HG03460 (cell line): ENCODE data around the gene KRTAP10-5.

Experiments used
- ATAC-seq: cut with Tn5 transposase; IDR thresholded peaks from one replicate; pipeline ENCODE4 v1.9.1; 2021; ENCODE audit not compliant: unreplicated experiment

KRTAP10-5 gene

DNA sequence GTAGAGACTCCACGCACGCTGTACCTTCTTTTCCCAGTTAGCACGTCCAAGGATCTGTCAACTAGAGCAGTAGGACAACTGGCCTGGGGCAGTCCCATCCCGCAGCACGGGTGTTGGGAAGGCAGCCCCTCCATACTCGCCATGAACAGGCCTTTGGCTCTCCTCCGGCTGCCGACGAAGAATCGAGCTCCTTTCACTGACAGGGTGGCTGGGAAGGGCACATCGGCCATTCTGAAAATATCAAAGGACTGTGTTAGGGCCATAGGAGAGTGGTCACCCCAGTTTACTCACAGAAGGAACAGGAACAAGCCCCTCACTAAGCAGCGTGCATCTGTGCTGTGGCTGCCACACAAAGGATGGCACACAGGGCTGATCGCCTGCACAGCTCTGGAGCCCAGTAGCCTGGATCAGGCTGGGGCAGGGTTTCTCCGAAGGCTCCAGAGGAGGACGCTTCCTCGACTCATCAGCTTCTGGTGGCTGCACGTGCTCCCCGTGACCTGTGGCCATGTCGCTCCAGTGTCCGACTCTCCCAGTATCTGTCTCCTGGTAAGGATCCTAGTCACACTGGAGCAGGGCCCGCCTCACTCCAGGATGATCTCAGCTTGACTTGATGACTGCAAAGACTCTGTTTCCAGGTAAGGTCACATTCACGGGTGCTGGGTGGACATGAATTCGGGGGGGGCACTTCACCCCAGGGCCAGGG is 49.4 kb downstream of the KRTAP10-5 start:
- ATAC-seq: no peak

DNA sequence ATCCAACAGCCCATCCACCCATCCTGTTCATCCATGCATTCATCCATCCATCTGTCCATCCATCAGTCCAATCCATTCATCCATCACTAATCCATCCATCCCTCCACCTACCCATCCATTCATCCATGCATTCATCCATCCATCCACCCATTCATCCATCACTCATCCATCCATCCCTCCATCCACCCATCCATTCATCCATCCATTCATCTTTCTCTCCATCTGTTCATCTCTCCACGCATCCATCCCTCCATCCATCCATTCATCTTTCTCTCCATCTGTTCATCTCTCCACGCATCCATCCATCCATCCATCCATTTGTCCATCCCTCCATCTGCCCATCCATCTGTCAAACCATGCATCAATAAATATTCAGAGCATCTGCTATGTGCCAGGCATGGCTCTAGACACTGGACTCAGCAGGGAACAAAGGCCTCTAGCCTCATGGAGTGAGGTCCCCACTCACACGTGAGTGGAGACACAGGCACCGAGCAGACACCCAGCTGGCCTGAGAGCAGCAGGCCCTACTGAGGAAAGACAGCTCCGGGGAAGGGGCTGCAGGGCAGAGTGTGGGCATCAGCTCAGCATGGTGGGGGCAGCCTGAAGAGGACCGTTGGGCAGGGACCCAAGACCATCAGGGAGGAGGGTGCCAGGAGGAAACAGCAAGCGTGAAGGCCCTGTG is 50.0 kb downstream of the KRTAP10-5 start:
- no peak for ATAC-seq

- ATAC-seq: no peak
Observed at GRCh38 chr21:44529503-44530125, 50.8 kb downstream of the KRTAP10-5 start.
